Measurements from ENCODE around the gene FBXO41. TPM values are rescaled to one million over a fixed set of nuclear protein-coding genes. Genes with fewer than 3 reads are reported as not detected.

Gene FBXO41
- total and polyA plus RNA-seq, 9 donors, result 1.7 to 3.1 (median 2.9) TPM

DNA sequence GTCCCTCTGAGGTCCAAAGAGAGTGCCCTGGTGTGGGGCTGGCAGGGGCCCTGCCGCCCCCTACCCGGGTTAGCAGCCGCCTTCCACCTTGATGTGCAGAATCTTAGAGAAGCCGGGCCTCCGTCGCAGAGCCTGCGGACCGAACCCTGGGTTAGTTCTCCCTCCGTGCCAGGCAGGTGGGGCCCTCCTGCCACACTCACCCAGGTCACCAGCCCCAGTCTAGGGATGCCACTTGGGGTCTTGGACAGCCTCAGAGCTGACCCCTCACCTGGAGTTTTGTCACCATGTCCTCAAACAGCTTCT lies 25.4 kb downstream of the FBXO41 start:
- intact Hi-C loops (cut with DNase I), result no loop called here
- no peaks in the 10 kb centered on the region for H3K27me3 ChIP-seq
- H3K36me3 ChIP-seq, result no peaks in the 10 kb centered on the region
- no peak overlapping the region for H3K4me3 ChIP-seq
- H3K27ac ChIP-seq, result no peak overlapping the region
- TF ChIP-seq EP300 (IDR thresholded peaks at IDR 0.05) (no peak), POLR2A (IDR thresholded peaks at IDR 0.05) (no peak), CTCF (IDR thresholded peaks at IDR 0.05) (no peak)
- 93 to 99% (median 94%) methylated on average over 9 of the region's 9 CpGs for WGBS, 3 donors
- no peaks in the 10 kb centered on the region for H3K4me1 ChIP-seq (ENCODE audit: insufficient read depth)
- H3K9me3 ChIP-seq, result no peaks in the 10 kb centered on the region
- DNase-seq, result no peak

DNA sequence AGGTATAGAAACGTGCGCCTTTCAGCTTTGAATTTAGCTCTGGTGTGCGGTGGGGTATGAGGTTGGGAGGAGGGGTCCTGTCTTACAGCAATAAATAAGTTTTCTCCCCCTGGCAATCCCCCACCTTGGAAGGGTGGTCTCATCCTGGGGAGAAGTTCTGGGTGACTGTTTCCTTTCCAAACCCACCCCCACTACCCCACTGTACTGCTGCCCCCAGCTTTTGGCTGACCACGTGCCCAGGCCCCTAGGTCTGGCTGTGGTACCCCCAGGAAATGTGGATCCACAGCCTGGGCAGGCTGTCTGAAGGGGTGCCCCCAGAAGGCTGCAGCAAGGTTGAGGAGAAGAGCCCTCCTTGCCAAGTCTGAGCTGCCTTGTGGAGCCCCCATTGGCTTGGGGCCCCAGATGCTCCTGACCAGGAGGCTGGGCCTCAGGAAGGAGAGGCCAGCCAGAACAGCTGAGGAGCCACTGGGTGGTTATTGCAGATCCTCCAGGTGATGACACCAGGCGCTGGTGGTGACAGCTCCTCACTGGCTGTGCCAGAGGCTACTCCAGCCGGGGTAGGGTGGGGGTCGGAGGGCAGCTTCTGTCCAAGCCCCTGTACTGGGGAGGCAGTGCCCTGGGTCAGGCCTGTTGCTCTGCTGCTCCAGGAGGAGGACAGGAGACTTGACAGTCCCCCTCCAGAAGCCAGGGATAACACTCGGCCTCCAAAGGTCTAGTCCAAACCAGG lies 25.9 kb downstream of the FBXO41 start:
- H3K4me3 ChIP-seq, result no peak overlapping the region
- no peak overlapping the region for H3K27ac ChIP-seq
- WGBS, 3 donors, result 78 to 81% (median 79%) methylated on average over 6 to 8 of the region's 8 CpGs
- H3K9me3 ChIP-seq, result no peaks in the 10 kb centered on the region
- H3K4me1 ChIP-seq (ENCODE audit: insufficient read depth), result no peaks in the 10 kb centered on the region
- H3K27me3 ChIP-seq, result no peaks in the 10 kb centered on the region
- TF ChIP-seq POLR2A (IDR thresholded peaks at IDR 0.05) (no peak), EP300 (IDR thresholded peaks at IDR 0.05) (no peak), CTCF (IDR thresholded peaks at IDR 0.05) (no peak)
- DNase-seq, result no peak
- no peaks in the 10 kb centered on the region for H3K36me3 ChIP-seq
- intact Hi-C loops (cut with DNase I), result no loop called here

- no peaks in the 10 kb centered on the region for H3K9me3 ChIP-seq
- no peaks in the 10 kb centered on the region for H3K4me1 ChIP-seq (ENCODE audit: insufficient read depth)
- no peaks in the 10 kb centered on the region for H3K27me3 ChIP-seq
- no peak for TF ChIP-seq POLR2A (IDR thresholded peaks at IDR 0.05)
- no peak for TF ChIP-seq EP300 (IDR thresholded peaks at IDR 0.05)
- TF ChIP-seq CTCF (IDR thresholded peaks at IDR 0.05), result no peak
- no peak overlapping the region for H3K4me3 ChIP-seq
- intact Hi-C loops (cut with DNase I), result no loop called here
- WGBS, 3 donors, result 56 to 67% (median 60%) methylated on average over 10 of the region's 10 CpGs
- no peak overlapping the region for H3K27ac ChIP-seq
- no peaks in the 10 kb centered on the region for H3K36me3 ChIP-seq
- DNase-seq, result no peak
Observed at GRCh38 chr2:73257425-73258125, 26.7 kb downstream of the FBXO41 start.

DNA sequence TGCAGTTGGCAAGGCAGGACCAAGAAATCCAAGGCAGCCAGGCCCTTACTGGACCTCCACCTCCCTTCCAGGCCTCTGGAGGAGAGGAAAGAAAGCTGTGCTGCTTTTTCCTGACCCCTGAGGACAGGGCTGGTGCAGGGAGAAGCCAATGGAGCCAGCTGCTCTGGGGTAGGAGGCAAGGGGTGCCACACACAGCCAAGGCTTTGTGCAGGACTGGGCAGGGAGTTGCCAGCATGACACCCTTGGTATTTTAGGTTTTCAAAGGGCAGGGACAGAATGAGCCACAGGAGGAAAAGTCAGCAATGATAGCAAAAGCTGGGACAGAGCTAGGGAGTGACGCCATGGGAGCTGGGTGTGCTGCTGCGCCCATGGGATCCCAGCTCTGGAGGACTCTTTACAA lies 27.3 kb downstream of the FBXO41 start:
- 92 to 100% (median 93%) methylated on average over 2 of the region's 2 CpGs for WGBS, 3 donors
- intact Hi-C loops (cut with DNase I), result no loop called here

More for the DNA sequence above, 27.3 kb downstream of the FBXO41 start:
- H3K36me3 ChIP-seq, result no peaks in the 10 kb centered on the region
- H3K27me3 ChIP-seq, result no peaks in the 10 kb centered on the region
- H3K27ac ChIP-seq, result no peak overlapping the region
- no peaks in the 10 kb centered on the region for H3K4me1 ChIP-seq (ENCODE audit: insufficient read depth)
- H3K9me3 ChIP-seq, result no peaks in the 10 kb centered on the region
- H3K4me3 ChIP-seq, result no peak overlapping the region
- TF ChIP-seq CTCF (IDR thresholded peaks at IDR 0.05), result no peak
- no peak for TF ChIP-seq EP300 (IDR thresholded peaks at IDR 0.05)
- TF ChIP-seq POLR2A (IDR thresholded peaks at IDR 0.05), result no peak
- DNase-seq, result no peak
